H54 (cell line): Measurements from ENCODE around the gene NPIPA1.
"Not testable (repeated sequence)": the region's sequence is repeated elsewhere in the genome, so short reads cannot be mapped to it uniquely, and the experiment has no call there.

Experiments used
- DNase-seq: peaks from one replicate; pipeline ENCODE4 v3.0.0; 2011; ENCODE audit warnings: low spot score, mixed read lengths; ENCODE audit not compliant: insufficient read length
- FAIRE-seq: peaks from 3 replicates; lab custom pipeline; 2011; peaks lifted over from hg19 to GRCh38; lab: Jason Lieb, UNC
- POLR2A ChIP-seq: IDR thresholded peaks from 2 replicates; pipeline ENCODE4 v1.6.1; 2011; ENCODE audit warnings: low read depth, mild to moderate bottlenecking, low read length

NPIPA1 gene

GRCh38 chr16:14928064-14928714 is 9.1 kb upstream of the NPIPA1 start:
- not testable (repeated sequence) for FAIRE-seq, DNase-seq

DNA sequence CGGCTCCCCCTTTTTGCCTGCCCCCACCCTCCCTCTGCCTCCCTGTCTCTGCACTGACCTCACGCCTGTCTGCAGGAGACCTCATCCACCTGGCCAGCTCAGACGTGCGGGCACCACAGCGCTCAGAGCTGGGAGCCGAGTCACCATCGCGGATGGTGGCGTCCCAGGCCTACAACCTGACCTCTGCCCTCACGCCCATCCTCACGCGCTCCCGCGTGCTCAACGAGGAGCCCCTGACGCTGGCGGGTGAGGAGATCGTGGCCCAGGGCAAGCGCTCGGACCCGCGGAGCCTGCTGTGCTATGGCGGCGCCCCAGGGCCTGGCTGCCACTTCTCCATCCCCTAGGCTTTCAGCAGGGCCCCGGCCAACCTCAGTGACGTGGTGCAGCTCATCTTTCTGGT is 8.1 kb upstream of the NPIPA1 start:
- DNase-seq, FAIRE-seq: not testable (repeated sequence)

DNA sequence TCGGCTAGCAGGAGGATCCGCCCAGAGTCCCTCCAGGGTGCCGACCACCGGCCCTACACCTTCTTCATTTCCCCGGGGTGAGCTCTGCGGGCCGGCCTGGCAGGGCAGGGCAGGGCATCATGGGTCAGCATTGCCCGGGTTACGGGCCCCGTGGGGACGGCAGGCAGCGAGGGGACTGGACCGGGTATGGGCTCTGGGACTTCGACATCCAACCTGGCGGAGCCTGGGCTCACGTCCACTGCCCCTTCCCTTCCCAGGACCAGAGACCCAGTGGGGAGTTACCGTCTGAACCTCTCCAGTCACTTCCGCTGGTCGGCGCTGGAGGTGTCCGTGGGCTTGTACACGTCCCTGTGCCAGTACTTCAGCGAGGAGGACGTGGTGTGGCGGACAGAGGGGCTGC is 7.0 kb upstream of the NPIPA1 start:
- FAIRE-seq, DNase-seq: not testable (repeated sequence)

- not testable (repeated sequence) for FAIRE-seq, DNase-seq
These were observed 6.3 kb upstream of the NPIPA1 start for GRCh38 chr16:14930971-14931370.

GRCh38 chr16:14932581-14933375 is 4.5 kb upstream of the NPIPA1 start:
- not testable (repeated sequence) for DNase-seq, FAIRE-seq

- not testable (repeated sequence) for DNase-seq, FAIRE-seq
These were observed 751 bp downstream of the NPIPA1 start for GRCh38 chr16:14937994-14938393.

DNA sequence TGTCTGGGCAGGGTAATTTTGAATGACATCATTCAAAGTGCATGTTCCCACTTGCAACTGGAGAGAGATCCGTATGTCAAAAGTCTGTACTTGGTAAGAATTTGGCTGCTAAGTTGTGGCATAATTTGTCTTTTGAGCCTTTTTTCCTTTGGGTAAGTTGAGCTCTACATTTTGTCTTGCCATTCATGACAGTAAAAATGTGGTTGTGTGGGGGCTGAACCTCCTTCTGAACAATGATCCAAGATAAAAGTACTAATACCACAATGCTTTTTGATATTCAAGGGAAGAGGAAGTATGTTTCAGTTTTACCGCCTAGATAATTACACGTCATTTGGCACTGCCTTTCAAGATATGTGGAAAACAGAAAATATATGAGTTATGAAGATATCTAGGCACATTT is 5.4 kb downstream of the NPIPA1 start:
- not testable (repeated sequence) for DNase-seq, FAIRE-seq

GRCh38 chr16:14955546-14956231 is 18.4 kb downstream of the NPIPA1 start:
- no peak for TF ChIP-seq POLR2A
- no peak for FAIRE-seq
- DNase-seq: no peak

DNA sequence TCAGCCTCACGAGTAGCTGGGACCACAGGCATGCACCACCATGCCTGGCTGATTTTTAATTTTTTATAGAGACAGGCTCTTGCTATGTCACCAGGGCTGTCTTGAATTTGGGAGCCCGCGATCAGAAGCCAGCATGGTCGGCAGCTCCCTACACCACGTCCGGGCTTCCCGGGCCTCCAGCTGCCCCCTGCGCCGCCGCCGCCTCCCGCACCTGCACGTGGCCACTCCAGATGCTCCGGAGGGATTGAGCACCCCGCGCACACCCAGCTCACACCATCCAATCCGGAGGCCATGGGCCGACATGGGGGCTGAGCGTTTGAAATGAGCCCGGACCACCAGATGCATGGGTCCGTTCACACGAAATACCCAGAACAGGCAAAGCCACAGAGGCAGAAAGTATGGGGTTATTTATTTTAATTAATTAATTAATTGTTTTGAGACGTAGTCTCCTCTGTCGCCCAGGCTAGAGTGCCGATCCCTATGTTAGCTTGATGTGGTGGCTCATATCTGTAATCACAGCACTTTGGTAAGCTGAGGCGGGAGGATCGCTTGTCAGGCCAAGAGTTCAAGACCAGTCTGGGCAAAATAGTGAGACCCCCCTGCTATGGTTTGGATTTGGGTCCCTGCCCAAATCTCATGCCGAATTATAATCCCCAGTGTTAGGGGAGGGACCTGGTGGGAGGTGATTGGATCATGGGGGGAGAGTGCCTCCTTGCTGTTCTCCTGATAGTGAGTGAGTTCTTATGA is 20.5 kb downstream of the NPIPA1 start:
- FAIRE-seq (no peak), DNase-seq (no peak)
- no peak for TF ChIP-seq POLR2A

- TF ChIP-seq POLR2A: no peak
- no peak for FAIRE-seq
- no peak for DNase-seq
These were observed 21.0 kb downstream of the NPIPA1 start for GRCh38 chr16:14958323-14958600.

- FAIRE-seq (no peak), DNase-seq (no peak)
- no peak for TF ChIP-seq POLR2A
These were observed 21.7 kb downstream of the NPIPA1 start for GRCh38 chr16:14958970-14959369.

- FAIRE-seq (no peak), DNase-seq (no peak)
- no peak for TF ChIP-seq POLR2A
These were observed 24.4 kb downstream of the NPIPA1 start for GRCh38 chr16:14961405-14962186.

- no peak for DNase-seq
- TF ChIP-seq POLR2A: no peak
- no peak for FAIRE-seq
These were observed 26.3 kb downstream of the NPIPA1 start for GRCh38 chr16:14963281-14964173.
